Stimulated activated CD4-positive, alpha-beta T cell treated with anti-CD3 and anti-CD28 coated beads, Interleukin-15, amount 100 ng/mL, for 48 hours (primary cell): ENCODE data around the gene POR.
"Not testable (repeated sequence)": the region's sequence is repeated elsewhere in the genome, so short reads cannot be mapped to it uniquely, and the experiment has no call there.

Experiments used
- DNase-seq, 2 donors: peaks; one replicate each; pipeline ENCODE4 v3.0.0-alpha.2; 2020; ENCODE audit warnings: low read depth in 2 of 2

Gene POR

DNA sequence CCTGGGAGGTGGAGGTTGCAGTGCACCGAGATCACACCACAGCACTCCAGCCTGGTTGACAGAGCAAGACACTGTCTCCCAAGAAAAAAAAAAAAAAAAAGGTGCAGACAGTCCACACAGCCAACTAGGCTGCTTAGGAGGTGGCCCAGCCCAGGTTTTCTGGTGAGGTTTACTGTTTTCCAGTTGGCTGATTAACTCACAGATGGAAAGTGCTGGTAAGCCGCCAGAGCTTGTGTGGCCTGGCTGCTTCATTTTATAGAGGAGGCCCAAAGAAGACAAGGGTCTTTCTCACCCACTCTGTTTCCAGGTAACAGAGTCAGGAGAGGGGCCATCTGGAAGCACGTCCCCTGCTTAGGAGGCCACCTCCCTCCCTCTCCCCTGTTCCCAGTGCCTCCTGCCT lies 29.9 kb upstream of the POR start:
- DNase-seq, result no peak

GRCh38 chr7:75887669-75888369 lies 27.1 kb upstream of the POR start:
- no peak for DNase-seq

DNA sequence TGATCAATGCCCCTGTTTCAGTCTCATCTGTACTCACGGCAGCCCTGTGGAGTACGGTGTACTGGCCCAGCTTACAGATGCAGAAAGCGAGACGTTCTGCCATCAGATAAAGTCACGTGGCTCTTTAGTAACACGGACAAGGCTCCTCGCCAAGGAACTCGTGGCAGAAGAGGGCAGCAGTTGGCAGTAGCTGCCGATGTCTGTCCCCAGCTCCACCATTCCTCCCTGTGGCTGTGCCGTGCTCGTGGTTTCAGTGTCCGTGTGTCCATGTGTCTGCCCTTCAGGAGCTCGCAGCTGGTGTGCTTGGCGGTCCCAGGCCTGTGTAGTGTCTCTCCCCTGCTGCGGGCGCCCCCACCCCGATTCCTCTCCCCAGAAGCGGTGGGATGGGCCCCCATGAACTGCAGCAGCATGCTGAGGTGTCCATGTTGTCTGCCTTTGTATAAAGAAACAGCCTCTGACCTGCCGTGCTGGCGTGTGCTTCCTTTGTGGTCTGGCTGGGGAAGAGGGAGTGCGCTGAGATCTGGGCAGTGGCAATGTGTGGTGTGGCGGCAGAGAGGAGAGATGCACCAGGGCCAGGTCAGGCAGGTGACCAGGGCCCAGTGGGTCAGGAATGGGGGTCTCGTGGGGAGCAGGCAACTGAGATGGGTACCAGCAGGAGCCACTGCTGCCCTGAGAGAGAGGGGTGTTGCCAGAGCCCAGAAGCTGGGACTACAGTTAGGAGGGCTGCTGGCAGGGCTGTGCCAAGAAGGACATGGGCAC lies 26.3 kb upstream of the POR start:
- no peak for DNase-seq

GRCh38 chr7:75889223-75889825 lies 25.6 kb upstream of the POR start:
- DNase-seq, result no peak

- no peak for DNase-seq
Observed at GRCh38 chr7:75889826-75890225, 25.1 kb upstream of the POR start.

DNA sequence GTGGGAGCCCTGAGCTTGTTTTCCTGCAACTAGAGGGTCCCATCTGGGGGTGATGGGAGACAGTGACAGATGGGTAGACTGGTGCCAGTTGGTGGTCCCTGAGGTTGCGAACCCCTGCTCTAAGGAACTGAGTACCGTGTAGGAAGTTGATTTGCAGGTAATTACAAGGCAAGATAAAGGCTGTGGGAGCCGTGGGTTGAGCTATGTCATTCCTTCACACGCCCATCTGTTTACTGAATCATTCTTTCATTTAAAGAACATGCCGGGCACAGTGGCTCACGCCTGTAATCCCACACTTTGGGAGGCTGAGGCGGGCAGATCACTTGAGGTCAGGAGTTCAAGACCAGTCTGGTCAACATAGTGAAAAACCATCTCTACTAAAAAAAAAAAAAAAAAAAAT lies 23.7 kb upstream of the POR start:
- not testable (repeated sequence) for DNase-seq

GRCh38 chr7:75891815-75892411 lies 23.0 kb upstream of the POR start:
- no peak for DNase-seq

DNA sequence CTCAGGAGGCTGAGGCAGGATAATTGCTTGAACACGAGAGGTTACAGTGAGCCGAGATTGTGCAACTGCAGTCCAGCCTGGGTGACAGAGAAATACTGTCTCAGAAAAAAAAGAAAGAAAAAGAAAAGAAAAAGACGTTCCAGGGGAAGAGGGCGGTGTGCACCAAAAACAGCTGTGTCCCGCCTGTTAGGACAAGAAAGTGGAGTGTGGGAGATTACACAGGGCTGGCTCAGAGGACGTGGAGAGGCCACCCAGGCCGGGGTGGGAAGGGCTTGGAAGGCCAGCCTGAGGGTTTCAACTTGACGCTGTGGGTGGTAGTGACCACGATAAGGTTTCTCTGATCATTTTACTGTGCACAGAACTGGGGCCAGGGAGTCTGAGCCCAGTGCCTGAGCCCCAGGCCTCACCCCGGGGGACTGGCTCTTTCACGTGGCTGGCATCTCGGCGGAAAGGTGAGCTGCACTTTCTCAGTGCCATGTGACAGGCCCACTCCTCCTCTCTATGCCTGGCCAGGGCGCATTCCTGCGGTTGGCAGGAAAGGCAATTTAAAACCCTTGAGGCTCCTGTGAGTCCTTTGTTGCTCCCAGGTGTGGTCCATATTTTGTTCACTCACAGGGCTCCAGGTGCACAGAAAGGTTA lies 22.2 kb upstream of the POR start:
- DNase-seq, result no peak

- no peak for DNase-seq
Observed at GRCh38 chr7:75896803-75897327, 18.1 kb upstream of the POR start.

DNA sequence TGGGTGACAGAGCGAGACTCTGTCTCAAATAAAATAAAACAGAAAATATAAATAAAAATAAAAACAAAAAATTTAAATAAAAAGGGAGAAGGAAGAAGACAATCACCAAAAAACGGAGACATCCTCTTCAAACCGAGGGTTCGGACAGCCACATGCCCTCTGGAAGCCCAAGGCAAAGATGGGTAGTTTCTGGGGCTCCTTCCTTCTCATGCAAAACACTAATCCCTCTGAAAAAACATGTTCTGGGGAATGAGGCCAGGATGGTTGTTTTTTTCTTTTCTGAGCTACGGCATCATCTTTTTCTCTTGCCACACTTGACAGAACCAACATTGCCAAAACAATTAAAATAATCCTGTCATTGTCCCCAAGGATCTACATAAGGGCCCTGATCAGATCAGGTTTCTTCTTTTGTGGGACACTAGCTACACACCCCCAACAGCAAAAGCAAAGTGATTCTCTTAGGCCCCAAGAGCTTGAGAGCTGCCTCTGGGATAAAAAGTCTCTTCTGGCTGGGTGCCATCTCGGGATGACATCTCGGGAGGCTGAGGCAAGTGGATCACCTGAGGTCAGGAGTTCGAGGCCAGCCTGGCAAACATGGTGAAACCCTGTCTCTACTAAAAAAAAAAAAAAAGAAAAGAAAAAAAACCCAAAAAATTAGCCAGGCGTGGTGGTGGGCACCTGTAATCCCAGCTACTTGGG lies 14.2 kb upstream of the POR start:
- DNase-seq, result no peak

- no peak for DNase-seq
Observed at GRCh38 chr7:75905785-75906604, 9.0 kb upstream of the POR start.

GRCh38 chr7:75906991-75907667 lies 7.8 kb upstream of the POR start:
- no peak for DNase-seq

GRCh38 chr7:75907668-75908039 lies 7.3 kb upstream of the POR start:
- not testable (repeated sequence) for DNase-seq

DNA sequence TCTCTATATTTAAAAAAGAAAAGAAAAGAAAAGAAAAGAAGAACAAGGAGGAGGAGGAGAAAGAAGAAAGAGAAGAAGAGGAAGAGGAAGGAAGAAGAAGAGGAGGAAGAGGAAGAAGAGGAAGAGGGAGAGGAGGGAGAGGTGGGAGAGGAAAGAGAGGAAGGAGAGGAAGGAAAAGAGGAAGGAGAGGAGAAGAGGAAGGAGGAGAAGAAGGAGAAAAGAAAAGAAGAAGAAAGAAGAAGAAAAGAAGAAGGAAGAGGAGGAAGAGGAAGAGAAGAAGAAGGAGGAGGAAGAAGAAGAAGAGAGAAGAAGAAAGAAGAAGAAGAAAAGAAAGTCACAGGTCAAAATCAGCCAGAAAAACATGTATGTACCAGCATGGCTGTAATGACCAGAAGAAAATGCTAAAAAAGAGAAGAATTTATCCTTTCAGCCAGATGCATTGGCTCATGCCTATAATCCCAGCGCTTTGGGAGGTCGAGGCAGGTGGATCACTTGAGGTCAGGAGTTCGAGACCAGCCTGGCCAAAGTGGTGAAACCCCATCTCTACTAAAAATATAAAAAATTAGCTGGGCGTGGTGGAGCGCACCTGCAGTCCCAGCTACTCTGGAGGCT lies 5.3 kb upstream of the POR start:
- DNase-seq, result no peak

GRCh38 chr7:75911186-75911585 lies 3.8 kb upstream of the POR start:
- DNase-seq, result not testable (repeated sequence)

- no peak for DNase-seq
Observed at GRCh38 chr7:75913437-75913836, 1.5 kb upstream of the POR start.

- DNase-seq, result no peak
Observed at GRCh38 chr7:75914169-75914654, 743 bp upstream of the POR start.

GRCh38 chr7:75915416-75916156 lies 631 bp downstream of the POR start:
- no peak for DNase-seq

- no peak for DNase-seq
Observed at GRCh38 chr7:75916259-75916658, 1.3 kb downstream of the POR start.
